Hematopoietic multipotent progenitor cell treated with erythropoietin and hydrocortisone succinate and interleukin-3 and kit ligand, for 8 days (in vitro differentiated cells): Measurements from ENCODE around the gene TRIM15.
"Not testable (repeated sequence)": the region's sequence is repeated elsewhere in the genome, so short reads cannot be mapped to it uniquely, and the experiment has no call there.

Experiments
- DNase-seq: peaks from one replicate; pipeline ENCODE4 v3.0.0-alpha.2; 2015

Gene TRIM15

DNA sequence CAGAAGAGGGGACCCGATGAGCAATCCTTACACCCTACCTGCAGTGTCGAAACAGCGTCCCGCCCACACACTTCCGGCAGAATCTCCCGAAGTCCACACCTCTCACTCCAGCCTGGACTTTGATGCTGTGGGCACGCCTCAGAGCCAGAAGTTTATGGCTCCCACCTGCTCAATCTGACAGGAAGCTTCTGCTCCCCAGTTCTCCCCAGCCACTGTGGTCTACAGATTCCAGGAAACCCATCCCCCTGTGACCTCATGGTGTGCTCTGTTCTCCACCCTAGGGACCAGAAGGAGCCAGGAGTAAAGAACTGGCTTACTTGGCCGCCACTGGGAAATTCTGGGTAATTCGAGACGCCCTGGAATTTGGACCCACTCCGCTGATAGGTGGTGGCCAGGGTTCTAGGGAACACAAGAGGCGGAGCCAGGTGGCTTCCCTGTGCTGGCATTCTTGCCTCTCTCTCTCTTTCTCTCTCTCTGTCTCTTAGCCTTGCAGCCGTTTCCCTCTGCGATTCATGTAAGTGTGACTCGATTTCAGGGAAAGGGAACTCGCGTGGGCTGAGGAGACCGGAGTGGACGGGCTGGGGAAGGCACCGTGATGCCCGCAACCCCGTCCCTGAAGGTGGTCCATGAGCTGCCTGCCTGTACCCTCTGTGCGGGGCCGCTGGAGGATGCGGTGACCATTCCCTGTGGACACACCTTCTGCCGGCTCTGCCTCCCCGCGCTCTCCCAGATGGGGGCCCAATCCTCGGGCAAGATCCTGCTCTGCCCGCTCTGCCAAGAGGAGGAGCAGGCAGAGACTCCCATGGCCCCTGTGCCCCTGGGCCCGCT, at the start of gene TRIM15:
Gene TRIM15, plus strand, starts transcription at position 457 of the 828 bp plus-strand sequence. Its CDS starts 139 bp downstream, at position 596.
- no peak for DNase-seq

DNA sequence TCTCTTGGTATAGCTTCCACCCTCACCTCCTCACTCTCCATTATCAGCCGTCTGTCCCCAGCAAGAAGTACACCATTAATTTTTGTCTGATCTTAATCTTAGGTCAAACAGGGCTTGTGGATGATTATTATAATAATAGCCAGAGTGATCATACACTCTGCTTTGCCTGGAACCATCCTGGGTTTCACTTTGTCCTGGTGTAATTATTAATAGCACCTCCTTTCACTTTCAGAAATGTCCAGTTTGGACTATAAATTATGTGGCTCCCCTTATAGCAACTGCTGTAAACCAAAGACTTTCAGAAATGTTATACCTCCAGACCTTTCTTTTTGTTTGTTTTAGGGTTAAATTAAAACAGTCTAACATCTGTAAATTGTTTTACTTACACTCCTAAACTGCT, 49.5 kb upstream of the TRIM15 start:
- no peak for DNase-seq

DNA sequence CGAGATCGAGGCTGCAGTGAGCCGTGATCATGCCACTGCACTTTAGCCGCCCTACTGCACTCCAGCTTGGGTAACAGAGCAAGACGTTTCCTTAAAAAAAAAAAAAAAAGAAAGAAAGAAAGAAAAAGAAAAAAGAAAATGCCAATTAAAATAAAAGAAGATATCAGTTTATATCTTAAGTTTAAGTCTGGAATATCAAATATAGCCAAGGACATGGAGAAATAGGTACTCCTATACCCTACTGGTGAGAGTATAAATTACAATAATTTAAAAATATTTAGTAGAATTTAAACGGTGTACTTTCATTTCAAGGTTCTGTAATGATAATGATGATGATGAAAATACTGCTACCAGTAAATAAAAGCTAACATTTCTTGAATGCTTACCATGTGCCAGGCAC, 46.6 kb upstream of the TRIM15 start:
- no peak for DNase-seq

DNA sequence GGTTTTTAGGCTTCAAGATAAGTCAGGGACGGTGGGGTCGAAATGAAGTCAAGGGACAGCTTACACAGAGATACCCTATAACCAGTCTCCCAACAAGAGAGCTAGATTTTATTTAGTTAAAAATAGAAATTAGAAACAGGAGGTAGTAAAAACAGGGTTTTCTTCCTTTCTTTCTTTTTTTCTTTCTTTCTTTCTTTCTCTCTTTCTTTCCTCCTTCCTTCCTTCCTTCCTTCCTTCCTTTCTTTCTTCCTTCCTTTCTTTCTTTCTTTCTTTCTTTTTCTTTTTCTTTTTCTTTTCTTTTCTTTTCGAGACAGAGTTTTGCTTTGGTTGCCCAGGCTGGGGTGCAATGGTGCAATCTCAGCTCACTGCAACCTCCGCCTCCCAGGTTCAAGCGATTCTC, 44.7 kb upstream of the TRIM15 start:
- DNase-seq: not testable (repeated sequence)

DNA sequence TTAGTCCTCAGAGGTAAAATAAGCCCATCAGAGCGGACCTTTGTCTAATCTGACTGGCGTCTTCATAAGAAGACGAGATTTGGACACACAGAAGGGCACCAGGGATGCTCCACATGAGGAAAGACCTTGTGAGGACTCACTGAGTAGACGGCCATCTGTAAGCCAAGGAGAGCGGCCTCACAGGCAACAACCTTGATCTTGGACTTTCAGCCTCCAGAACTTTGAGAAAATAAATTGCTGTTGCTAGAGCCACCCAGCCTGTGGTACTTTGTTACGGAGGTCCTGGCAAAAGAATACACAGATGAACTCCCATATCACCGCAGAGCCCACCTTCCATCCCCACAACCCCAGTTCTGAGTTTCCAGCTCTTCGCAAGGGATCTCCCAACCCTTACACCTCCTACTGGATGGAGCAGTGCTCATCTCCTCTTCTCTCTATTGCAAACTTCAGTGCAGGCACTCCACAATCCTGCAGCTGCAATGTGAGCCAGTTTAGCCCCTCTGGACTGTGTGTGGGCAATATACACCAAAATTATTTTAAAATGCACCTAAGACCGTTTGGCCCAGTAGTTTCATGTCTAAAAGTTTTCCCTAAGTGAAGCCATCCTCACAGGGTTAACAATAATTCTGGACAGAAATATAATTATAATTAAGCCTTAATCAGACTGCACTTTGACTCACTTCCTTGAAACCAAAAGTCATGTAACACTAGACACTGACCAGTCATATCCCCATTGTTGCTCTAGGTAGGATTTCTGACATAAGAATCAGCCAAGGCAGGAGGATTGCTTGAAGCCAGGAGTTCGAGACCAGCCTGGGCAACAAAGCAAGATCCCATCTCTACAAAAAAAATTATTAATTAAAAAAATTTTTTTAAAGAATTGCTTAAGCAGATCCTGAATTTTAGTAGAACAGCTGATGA, 41.6 kb upstream of the TRIM15 start:
- no peak for DNase-seq

DNA sequence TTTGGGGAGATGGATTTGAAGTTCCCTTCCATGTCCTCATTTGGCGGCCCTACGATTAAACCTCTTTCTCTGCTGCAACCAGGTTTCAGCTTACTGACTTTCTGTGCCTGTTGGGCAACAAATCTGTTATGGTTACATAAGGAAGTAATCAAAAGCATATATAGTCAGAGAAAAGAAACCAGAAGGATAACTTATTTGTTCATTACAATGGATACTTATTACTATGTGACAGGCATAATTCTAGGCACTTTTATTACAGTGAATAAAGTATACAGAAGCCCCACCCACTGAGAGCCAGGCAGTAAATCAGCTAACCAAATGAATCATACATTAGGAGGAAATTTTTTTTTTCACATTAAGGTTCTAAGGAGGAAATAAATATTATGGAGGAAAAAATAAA, 40.8 kb upstream of the TRIM15 start:
- DNase-seq: no peak

DNA sequence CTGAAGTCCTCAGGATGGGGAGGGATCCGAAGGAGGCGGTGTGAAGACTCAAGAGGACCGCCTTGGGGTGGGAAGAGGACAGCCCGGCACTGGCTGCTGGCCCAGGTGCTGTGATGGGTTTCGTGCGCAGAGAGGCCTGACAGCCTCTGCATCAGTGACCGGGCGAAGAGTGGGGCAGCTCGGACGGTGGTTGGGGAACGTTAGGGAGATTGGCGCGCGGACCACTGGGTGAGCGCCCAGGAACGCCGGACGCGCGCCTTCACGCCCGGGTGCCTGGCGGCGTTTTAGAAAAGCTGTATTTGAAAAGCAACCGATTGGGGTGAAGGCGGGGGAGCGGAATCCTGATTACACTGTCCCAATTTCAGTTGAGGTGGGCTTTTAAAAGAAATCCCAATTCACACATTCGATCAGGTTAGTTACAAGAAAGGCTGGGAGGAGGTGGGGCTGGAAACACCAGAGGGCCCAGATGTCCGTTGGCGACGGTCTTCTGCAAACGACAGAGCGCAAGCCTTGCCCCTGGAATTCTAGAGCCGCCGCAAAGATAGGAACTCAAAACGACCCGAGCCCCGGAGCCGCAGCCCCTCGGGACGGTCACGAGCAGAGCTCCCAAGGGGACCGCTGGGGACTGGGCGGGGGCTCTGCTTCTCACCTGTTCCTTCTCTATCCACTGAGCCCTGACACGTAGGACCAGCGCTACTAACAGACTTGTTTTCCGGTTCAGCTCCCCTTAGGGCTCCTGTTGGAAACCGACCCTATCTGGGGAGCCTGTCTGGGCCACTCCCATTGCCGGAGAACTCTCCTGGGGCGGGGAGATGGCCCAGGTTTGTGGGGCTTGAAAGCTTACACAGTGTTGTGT, 35.9 kb upstream of the TRIM15 start:
- no peak for DNase-seq

DNA sequence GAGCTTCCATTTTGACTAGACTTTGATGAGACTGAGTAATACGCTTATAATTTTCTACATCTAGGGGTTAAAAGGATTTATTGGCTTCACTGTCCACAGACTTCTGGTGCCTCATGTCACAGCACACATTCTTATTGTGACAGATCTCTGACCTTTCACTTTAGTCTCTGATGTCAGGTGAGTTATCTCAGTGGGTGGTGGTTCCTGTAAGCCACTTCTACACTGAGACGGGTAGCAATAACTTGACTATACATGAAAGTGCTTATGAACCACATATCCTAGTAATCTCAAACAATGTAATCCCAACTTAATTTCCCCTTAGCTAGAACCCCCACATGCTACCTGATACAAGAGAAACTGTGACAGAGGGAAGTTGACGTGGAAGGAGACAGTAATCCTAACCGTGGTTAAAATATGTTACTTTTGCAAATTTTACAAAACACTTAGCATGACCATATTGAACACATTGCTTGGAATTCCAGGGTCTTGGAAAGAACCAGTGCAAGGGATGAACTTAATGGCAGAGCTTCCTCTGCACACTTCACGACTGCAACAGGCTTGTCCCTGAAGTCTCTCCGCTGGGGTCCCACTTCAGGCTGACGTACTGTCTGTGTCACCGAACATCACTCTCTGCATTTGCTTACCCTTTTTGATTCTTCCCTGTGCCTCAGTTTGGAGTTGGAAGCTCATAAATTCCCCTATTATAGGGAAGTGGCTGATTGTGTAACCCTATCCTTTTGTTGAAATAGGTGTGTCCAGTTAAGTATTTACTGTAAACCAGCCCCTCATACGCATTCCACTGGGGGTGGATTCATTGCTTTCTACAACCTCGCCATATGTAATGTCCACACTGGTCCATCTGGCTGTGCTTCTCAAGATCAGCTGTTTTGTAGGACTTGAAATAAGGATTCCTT, 33.8 kb upstream of the TRIM15 start:
- DNase-seq: no peak

DNA sequence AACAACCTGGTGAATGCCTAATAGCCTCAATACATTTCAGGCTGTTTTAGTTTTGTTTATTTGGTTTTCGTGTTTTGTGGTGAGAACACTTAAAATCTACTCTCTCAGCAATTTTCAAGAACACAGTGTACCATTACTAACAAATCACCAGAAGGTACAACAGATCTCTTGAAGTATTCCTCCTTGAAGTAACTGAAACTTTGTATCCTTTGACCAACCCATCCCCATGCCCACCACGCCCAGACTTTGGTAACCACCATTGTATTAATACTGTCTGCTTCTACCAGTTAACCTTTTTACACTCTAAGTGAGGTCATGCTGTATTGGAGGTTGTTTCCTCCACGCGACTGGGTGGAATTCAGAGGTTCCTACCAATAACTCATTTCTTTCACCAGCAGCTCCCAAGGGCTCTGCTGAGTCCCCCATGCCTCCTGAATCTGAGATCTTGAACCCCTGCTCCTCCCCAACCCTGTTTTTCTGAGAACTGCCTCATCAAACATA, 33.1 kb upstream of the TRIM15 start:
- no peak for DNase-seq

DNA sequence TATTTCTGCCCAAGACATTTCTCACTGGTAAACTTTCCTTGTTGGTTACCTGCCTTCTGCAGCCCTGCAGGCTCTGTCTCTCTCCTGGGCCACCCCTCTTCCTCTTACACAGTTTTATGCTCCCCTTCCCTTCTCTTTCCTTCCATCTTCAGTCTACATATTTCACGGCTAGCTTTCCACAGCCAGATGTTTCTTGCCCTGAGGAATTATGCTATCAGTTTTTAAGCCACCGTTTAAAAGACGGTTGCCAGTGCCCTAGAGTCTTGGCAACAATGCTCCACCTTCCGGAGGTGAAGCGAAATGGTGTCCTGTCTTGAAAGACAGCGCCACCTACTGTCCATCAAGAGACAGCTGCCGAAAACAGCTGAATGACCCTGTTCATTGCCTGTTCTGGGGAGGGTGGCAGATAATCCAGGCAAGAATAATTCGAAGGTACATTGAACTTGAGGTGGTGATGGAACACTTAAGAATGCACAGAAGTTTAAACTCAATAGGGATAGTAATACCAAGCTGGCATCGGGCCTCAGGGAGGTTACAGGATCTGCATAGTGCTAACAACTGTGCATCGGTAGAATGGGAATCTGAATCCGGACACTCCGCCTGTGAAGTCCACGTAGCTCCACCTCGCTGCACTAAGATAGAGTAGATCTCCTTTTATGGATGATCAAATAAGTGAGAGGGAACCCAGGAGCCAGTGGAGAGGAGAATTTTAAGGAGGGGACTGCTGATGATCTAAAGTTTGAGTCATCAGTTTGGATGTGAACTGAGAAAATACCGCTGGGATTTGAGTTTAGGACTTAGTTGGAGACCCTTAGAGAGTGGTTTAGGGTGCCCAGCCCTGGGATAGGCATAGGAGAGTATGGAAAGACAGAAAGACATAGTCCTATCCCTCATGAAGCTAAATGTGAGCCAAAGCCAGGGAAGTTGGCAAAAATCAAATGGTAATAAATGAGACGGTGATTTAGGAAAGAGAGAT, 32.2 kb upstream of the TRIM15 start:
- DNase-seq: peak; percentile 90

DNA sequence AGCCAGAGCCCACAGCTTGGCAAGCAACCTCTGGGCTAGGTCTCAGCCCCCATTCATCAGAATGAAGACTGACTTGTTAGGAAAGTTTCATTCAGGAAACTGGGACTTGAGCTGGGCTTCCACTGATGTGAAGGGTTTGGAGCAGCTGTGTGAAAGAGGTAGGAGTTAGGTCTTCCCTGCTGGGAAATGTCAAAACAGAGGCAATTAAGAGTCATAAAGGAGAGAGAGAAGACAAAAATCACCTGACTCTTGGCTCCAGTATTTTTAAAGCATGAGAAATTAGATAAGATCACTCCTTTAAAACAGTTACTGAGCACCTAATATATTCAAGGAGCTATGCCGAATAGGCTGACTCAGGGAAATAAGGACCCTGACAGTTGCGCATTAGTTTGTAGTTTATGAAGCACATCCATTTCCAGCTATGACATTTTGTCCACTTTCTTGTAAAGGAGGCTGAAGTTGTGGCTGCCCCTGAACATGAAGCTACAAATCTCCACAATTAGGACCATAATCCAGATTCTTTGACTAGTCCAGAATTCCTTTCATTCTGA, 31.3 kb upstream of the TRIM15 start:
- no peak for DNase-seq

DNA sequence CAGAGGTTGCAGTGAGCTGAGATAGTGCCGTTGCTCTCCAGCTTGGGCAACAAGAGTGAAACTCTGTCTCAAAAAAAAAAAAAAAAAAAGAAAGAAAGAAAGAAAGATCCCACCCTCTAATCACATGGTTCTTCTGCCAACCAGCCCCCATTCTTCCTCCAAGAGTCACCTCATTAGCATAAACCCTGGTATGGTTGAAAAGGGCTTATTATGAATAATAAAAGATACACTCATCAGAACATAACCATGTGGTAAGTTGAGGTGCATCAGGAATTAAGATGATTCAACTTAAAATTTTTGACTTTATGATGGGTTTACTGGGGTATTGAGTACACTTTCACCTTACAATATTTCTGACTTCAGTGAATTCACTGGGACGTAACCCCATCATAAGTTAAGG, 28.2 kb upstream of the TRIM15 start:
- no peak for DNase-seq

DNA sequence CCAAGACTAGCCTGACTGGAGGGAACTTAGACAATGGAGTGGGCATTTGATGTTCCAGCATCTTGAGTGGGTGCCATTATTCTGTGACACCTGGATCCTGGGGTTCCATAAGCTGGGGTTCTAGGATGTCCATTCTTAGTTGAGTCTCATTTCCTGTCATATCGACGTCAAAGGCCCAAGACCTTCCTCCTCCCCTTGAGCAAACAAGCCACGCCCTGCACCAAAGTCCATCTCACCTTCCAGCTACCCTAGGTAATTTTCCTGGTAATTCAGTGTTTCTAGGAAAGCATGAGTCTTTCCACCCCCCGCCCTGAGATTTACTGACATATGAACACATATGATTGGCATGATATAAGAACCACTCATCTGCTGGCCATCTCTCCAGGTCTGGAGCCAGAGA, 27.6 kb upstream of the TRIM15 start, which contains the start of gene TRIM40:
Gene TRIM40, plus strand, starts transcription at position 384 of the 400 bp plus-strand sequence. CDS start 897 bp downstream, outside the sequence.
- DNase-seq: no peak

DNA sequence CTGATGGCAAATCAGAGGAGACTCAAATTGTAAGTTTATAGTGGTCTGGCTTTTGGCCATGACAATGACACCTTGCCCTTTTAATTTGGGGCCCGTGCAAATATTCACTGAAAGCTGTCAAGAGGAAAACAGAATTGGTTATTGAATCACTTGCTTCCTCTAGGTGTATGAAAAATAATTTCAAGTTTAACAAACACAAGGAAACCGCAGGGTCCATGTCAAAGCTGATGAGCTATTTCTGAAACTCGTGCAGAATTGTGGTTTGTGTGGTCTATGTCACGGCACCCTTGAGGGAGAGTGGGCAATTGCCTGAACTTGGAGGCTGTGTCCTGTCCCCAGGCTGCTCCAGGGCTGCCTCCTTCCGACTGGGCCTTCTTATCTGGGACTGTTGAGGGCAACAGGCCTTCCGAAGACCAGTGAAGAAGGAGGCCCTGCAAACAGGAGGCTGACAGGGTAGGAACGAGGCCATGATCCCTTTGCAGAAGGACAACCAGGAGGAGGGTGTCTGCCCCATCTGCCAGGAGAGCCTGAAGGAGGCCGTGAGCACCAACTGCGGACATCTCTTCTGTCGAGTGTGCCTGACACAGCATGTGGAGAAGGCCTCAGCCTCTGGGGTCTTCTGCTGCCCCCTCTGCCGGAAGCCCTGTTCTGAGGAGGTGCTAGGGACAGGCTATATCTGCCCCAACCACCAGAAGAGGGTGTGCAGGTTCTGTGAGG, 26.6 kb upstream of the TRIM15 start:
- DNase-seq: no peak

DNA sequence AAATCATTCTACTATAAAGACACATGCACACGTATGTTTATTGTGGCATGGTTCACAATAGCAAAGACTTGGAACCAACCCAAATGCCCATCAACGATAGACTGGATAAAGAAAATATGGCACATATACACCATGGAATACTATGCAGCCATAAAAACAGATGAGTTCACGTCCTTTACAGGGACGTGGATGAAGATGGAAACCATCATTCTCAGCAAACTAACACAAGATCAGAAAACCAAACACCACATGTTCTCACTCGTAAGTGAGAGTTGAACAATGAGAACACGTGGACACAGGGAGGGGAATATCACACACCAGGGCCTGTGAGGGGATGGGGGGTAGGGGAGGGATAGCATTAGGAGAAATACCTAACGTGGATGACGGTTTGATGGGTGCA, 23.1 kb upstream of the TRIM15 start:
- not testable (repeated sequence) for DNase-seq

DNA sequence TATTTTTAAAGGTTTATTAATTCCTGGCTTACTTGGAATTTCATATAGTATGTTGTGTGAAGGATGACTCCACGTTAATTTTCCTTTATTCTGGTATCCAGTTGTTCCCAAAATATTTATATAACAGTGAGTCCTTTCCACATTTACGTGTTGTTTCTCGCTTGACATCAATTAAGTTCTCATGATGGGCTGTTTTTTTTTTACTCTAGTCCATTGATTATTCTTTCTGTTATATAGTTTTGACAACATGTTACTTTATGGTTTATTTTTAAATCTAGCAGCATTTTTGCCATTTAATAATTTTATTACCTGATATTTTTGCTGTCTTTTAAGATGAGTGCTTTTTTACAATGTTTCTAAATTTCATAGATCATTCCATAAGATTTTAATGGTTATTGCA, 20.7 kb upstream of the TRIM15 start:
- DNase-seq: no peak

DNA sequence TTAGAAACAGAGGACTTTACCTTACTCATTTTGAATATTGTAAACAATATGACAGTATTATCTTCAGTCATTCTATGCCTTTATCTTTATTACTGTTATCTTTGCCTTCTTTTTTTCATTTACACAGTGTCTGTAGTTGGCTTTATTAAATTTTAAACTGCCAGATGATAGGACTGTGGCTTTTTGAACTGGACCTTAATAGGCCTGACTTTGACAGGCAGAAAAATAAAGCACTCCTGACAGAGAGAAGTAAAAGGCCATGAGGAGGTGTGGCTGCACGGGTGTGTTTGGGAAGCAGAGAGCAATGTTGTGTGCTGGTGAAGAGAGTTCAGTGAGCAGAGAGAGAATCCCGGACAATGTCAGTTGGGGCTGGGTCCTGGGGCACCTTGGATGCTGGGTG, 19.6 kb upstream of the TRIM15 start:
- DNase-seq: no peak

DNA sequence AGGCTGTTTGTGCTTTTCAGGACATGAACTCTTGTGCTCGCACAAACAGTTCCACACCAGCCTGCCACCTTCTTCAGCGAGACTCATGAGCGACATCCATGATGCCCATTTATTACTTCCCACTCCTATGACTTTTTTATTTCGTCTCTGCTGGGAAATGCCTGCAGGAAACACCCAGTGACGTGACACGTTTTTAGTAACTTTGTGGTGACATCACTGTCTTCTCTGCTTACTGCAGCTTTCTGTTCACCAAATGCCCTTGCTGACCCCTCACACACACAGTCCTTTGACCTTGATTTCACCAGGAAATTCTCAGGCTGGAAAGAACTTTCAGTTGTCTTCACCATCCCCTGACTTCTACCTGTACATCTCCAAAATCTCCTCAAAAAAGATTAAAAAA, 18.5 kb upstream of the TRIM15 start:
- no peak for DNase-seq

DNA sequence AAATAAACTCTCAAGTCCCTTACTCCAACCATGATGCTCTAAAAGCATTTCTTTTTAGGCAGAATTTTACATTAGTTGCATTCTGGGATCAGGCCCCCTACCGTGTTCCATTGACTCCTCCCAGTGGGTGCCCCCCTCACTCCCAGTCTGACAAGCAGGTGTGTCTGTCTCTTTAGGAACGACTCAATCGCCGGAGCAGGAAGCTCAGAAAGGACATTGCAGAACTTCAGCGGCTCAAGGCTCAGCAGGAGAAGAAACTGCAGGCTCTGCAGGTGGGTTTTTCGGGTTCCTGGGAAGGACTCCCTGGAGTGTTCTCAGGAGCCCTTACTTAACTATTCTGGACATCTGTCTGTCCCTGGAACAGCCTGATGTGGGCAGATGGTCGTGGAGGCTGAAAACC, 17.5 kb upstream of the TRIM15 start:
- no peak for DNase-seq
